ENCODE data around the gene ASL. TPM values are rescaled to one million over a fixed set of nuclear protein-coding genes. Genes with fewer than 3 reads are reported as not detected.

Gene ASL
- total RNA-seq, 1 donor from 2014 or later, result 8.8 TPM

Other genes with a start within 250 kb of the ASL start
- 17.6 TPM for gene VKORC1L1, start 202.7 kb upstream of the ASL start, total RNA-seq
- 16.1 TPM for gene GUSB, start 93.6 kb upstream of the ASL start, total RNA-seq
- gene CRCP, start 39.0 kb downstream of the ASL start, total RNA-seq, result 22.3 TPM
- 5.1 TPM for gene TPST1, start 129.5 kb downstream of the ASL start, total RNA-seq

Data from Right ventricle myocardium superior (tissue), 1 donor.